Purkinje cell (primary cell): ENCODE measurements around the gene RBX1. TPM values are rescaled to one million over a fixed set of nuclear protein-coding genes. Genes with fewer than 3 reads are reported as not detected.

Experiments used
- polyA plus RNA-seq: library from polyadenylated mRNA; unstranded; fragments of >200 nt; fragmentation: Nextera tagmentation; gene quantifications from 2 replicates; pipeline ENCODE4 v1.2.1, GENCODE V29; 2014

Gene RBX1
- polyA plus RNA-seq: 331 and 341 TPM in 2 replicates

DNA sequence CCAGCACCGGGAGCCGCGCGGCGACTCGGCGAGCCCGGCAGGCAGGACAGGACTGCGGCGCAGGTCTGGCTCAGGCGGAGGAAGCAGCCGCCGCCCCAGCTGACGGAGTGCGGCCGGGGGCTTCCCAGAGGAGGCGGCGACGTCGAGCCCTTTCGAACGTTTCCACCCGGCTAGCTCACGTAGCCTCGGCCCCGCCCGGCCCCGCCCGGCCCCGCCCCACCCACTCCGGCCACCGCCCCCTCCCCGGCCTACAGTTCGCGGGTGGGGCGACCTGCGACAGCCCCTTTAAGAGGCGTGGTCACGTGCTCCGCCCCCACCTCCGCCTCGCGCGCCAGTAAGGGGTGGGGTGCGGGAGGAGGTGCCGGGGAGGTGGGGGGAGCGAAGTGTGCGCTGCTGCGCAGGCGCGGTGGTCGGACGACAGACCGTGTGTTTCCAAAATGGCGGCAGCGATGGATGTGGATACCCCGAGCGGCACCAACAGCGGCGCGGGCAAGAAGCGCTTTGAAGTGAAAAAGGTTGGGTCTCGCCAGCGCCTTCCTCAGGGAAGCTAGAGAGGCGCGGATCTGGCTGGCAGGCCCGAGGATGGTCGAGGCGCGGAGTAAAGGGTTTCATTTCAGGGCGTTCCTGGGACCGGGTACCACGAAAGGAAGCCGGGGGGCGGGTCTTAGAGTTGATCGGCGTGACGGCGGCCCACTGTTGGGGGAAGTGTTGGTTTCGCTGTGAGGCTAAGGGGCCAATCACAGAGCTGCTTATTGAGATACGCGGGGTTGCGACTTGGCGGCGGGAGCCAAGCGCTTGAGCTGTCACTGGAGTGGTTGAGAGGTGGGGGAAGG lies at the start of gene RBX1:
Gene RBX1 (plus strand): TSS at position 417 of the 833 bp plus-strand sequence. CDS start 21 bp downstream, at position 438.

Other genes starting within 250 kb of the RBX1 start
- 33.5 TPM in 2 replicates for gene SLC25A17, start 132.0 kb upstream of the RBX1 start, polyA plus RNA-seq
- gene ST13, start 94.7 kb upstream of the RBX1 start, polyA plus RNA-seq: 90.2 and 99.5 TPM in 2 replicates
- 4.4 and 10.4 TPM in 2 replicates for gene XPNPEP3, start 94.2 kb upstream of the RBX1 start, polyA plus RNA-seq
- gene DNAJB7, start 89.3 kb upstream of the RBX1 start, polyA plus RNA-seq: not detected in 2 replicates
- gene EP300, start 141.2 kb downstream of the RBX1 start, polyA plus RNA-seq: 9.7 and 13.3 TPM in 2 replicates